ENCODE measurements around the gene CELSR2.

CELSR2 gene

GRCh38 chr1:109229531-109230127 is 19.7 kb upstream of the CELSR2 start:
- no peaks in the 10 kb centered on the region for H3K9me3 ChIP-seq (ENCODE audit: control insufficient read depth in 5 of 5, low read length in 5 of 5)
- H3K4me3 ChIP-seq (ENCODE audit: low read depth in 1 of 5, low read length in 5 of 5), result no peak overlapping the region
- H3K36me3 ChIP-seq (ENCODE audit: control insufficient read depth in 5 of 5, insufficient read depth in 5 of 5, low read length in 5 of 5), result peaks cover 21 to 62% (median 54%) of the 10 kb centered on the region in 5 donors
- H3K27ac ChIP-seq (ENCODE audit: low read depth, low read length), result no peak overlapping the region
- H3K9ac ChIP-seq (ENCODE audit: low read length in 5 of 5), result no peak overlapping the region
- no peaks in the 10 kb centered on the region for H3K27me3 ChIP-seq (ENCODE audit: control insufficient read depth in 5 of 5, insufficient read depth in 4 of 5, low read length in 5 of 5)
- no peaks in the 10 kb centered on the region for H3K4me1 ChIP-seq (ENCODE audit: control insufficient read depth in 5 of 5, insufficient read depth in 5 of 5, low read length in 5 of 5)

- Histone ChIP-seq H3K9ac (ENCODE audit: low read length in 5 of 5) (no peak overlapping the region), H3K9me3 (ENCODE audit: control insufficient read depth in 5 of 5, low read length in 5 of 5) (no peaks in the 10 kb centered on the region), H3K27ac (ENCODE audit: low read depth, low read length) (no peak overlapping the region), H3K36me3 (ENCODE audit: control insufficient read depth in 5 of 5, insufficient read depth in 5 of 5, low read length in 5 of 5) (peaks cover 19 to 73% (median 68%) of the 10 kb centered on the region in 5 donors), H3K27me3 (ENCODE audit: control insufficient read depth in 5 of 5, insufficient read depth in 4 of 5, low read length in 5 of 5) (no peaks in the 10 kb centered on the region), H3K4me1 (ENCODE audit: control insufficient read depth in 5 of 5, insufficient read depth in 5 of 5, low read length in 5 of 5) (no peaks in the 10 kb centered on the region), H3K4me3 (ENCODE audit: low read depth in 1 of 5, low read length in 5 of 5) (no peak overlapping the region)
Observed at GRCh38 chr1:109231066-109231465, 18.3 kb upstream of the CELSR2 start.

GRCh38 chr1:109235137-109235536 is 14.2 kb upstream of the CELSR2 start:
- Histone ChIP-seq H3K4me1 (ENCODE audit: control insufficient read depth in 5 of 5, insufficient read depth in 5 of 5, low read length in 5 of 5) (peaks cover 0 to 4% (median 1%) of the 10 kb centered on the region in 5 donors), H3K27me3 (ENCODE audit: control insufficient read depth in 5 of 5, insufficient read depth in 4 of 5, low read length in 5 of 5) (no peaks in the 10 kb centered on the region), H3K27ac (ENCODE audit: low read depth, low read length) (no peak overlapping the region), H3K9ac (ENCODE audit: low read length in 5 of 5) (no peak overlapping the region), H3K9me3 (ENCODE audit: control insufficient read depth in 5 of 5, low read length in 5 of 5) (no peaks in the 10 kb centered on the region), H3K36me3 (ENCODE audit: control insufficient read depth in 5 of 5, insufficient read depth in 5 of 5, low read length in 5 of 5) (peaks cover 28 to 87% (median 77%) of the 10 kb centered on the region in 5 donors), H3K4me3 (ENCODE audit: low read depth in 1 of 5, low read length in 5 of 5) (no peak overlapping the region)

GRCh38 chr1:109237512-109237911 is 11.8 kb upstream of the CELSR2 start:
- no peak overlapping the region for H3K27ac ChIP-seq (ENCODE audit: low read depth, low read length)
- H3K4me3 ChIP-seq (ENCODE audit: low read depth in 1 of 5, low read length in 5 of 5), result no peak overlapping the region
- H3K9me3 ChIP-seq (ENCODE audit: control insufficient read depth in 5 of 5, low read length in 5 of 5), result no peaks in the 10 kb centered on the region
- peaks cover 17 to 64% (median 56%) of the 10 kb centered on the region in 5 donors for H3K36me3 ChIP-seq (ENCODE audit: control insufficient read depth in 5 of 5, insufficient read depth in 5 of 5, low read length in 5 of 5)
- H3K4me1 ChIP-seq (ENCODE audit: control insufficient read depth in 5 of 5, insufficient read depth in 5 of 5, low read length in 5 of 5), result peaks cover 3 to 28% (median 20%) of the 10 kb centered on the region in 5 donors
- H3K27me3 ChIP-seq (ENCODE audit: control insufficient read depth in 5 of 5, insufficient read depth in 4 of 5, low read length in 5 of 5), result peaks cover 7 to 13% (median 8%) of the 10 kb centered on the region in 5 donors
- no peak overlapping the region for H3K9ac ChIP-seq (ENCODE audit: low read length in 5 of 5)

- H3K4me3 ChIP-seq (ENCODE audit: low read depth in 1 of 5, low read length in 5 of 5), result no peak overlapping the region
- peaks cover 7 to 19% (median 10%) of the 10 kb centered on the region in 5 donors for H3K27me3 ChIP-seq (ENCODE audit: control insufficient read depth in 5 of 5, insufficient read depth in 4 of 5, low read length in 5 of 5)
- H3K9me3 ChIP-seq (ENCODE audit: control insufficient read depth in 5 of 5, low read length in 5 of 5), result no peaks in the 10 kb centered on the region
- H3K27ac ChIP-seq (ENCODE audit: low read depth, low read length), result no peak overlapping the region
- H3K9ac ChIP-seq (ENCODE audit: low read length in 5 of 5), result no peak overlapping the region
- peaks cover 12 to 55% (median 51%) of the 10 kb centered on the region in 5 donors for H3K36me3 ChIP-seq (ENCODE audit: control insufficient read depth in 5 of 5, insufficient read depth in 5 of 5, low read length in 5 of 5)
- peaks cover 3 to 29% (median 21%) of the 10 kb centered on the region in 5 donors for H3K4me1 ChIP-seq (ENCODE audit: control insufficient read depth in 5 of 5, insufficient read depth in 5 of 5, low read length in 5 of 5)
Observed at GRCh38 chr1:109238382-109238781, 11.0 kb upstream of the CELSR2 start.

- H3K9ac ChIP-seq (ENCODE audit: low read length in 5 of 5), result no peak overlapping the region
- H3K4me1 ChIP-seq (ENCODE audit: control insufficient read depth in 5 of 5, insufficient read depth in 5 of 5, low read length in 5 of 5), result peaks cover 3 to 29% (median 21%) of the 10 kb centered on the region in 5 donors
- no peak overlapping the region for H3K4me3 ChIP-seq (ENCODE audit: low read depth in 1 of 5, low read length in 5 of 5)
- H3K27ac ChIP-seq (ENCODE audit: low read depth, low read length), result no peak overlapping the region
- H3K36me3 ChIP-seq (ENCODE audit: control insufficient read depth in 5 of 5, insufficient read depth in 5 of 5, low read length in 5 of 5), result peaks cover 12 to 54% (median 51%) of the 10 kb centered on the region in 5 donors
- H3K9me3 ChIP-seq (ENCODE audit: control insufficient read depth in 5 of 5, low read length in 5 of 5), result no peaks in the 10 kb centered on the region
- H3K27me3 ChIP-seq (ENCODE audit: control insufficient read depth in 5 of 5, insufficient read depth in 4 of 5, low read length in 5 of 5), result peaks cover 7 to 19% (median 12%) of the 10 kb centered on the region in 5 donors
Observed at GRCh38 chr1:109239047-109239408, 10.3 kb upstream of the CELSR2 start.

GRCh38 chr1:109239409-109240068 is 9.8 kb upstream of the CELSR2 start:
- Histone ChIP-seq H3K27me3 (ENCODE audit: control insufficient read depth in 5 of 5, insufficient read depth in 4 of 5, low read length in 5 of 5) (peaks cover 7 to 19% (median 12%) of the 10 kb centered on the region in 5 donors), H3K4me3 (ENCODE audit: low read depth in 1 of 5, low read length in 5 of 5) (no peak overlapping the region), H3K4me1 (ENCODE audit: control insufficient read depth in 5 of 5, insufficient read depth in 5 of 5, low read length in 5 of 5) (peaks cover 3 to 29% (median 21%) of the 10 kb centered on the region in 5 donors), H3K9me3 (ENCODE audit: control insufficient read depth in 5 of 5, low read length in 5 of 5) (no peaks in the 10 kb centered on the region), H3K27ac (ENCODE audit: low read depth, low read length) (no peak overlapping the region), H3K9ac (ENCODE audit: low read length in 5 of 5) (no peak overlapping the region), H3K36me3 (ENCODE audit: control insufficient read depth in 5 of 5, insufficient read depth in 5 of 5, low read length in 5 of 5) (peaks cover 12 to 49% (median 48%) of the 10 kb centered on the region in 5 donors)

GRCh38 chr1:109240158-109241152 is 8.9 kb upstream of the CELSR2 start:
- Histone ChIP-seq H3K9me3 (ENCODE audit: control insufficient read depth in 5 of 5, low read length in 5 of 5) (no peaks in the 10 kb centered on the region), H3K36me3 (ENCODE audit: control insufficient read depth in 5 of 5, insufficient read depth in 5 of 5, low read length in 5 of 5) (peaks cover 12 to 40% (median 40%) of the 10 kb centered on the region in 5 donors), H3K4me1 (ENCODE audit: control insufficient read depth in 5 of 5, insufficient read depth in 5 of 5, low read length in 5 of 5) (peaks cover 3 to 29% (median 21%) of the 10 kb centered on the region in 5 donors), H3K27me3 (ENCODE audit: control insufficient read depth in 5 of 5, insufficient read depth in 4 of 5, low read length in 5 of 5) (peaks cover 7 to 19% (median 12%) of the 10 kb centered on the region in 5 donors), H3K9ac (ENCODE audit: low read length in 5 of 5) (peak overlapping the region in 1 of 5 donors; percentile 22), H3K4me3 (ENCODE audit: low read depth in 1 of 5, low read length in 5 of 5) (peak overlapping the region in 1 of 5 donors; percentile 26), H3K27ac (ENCODE audit: low read depth, low read length) (no peak overlapping the region)

- Histone ChIP-seq H3K9ac (ENCODE audit: low read length in 5 of 5) (no peak overlapping the region), H3K27ac (ENCODE audit: low read depth, low read length) (no peak overlapping the region), H3K27me3 (ENCODE audit: control insufficient read depth in 5 of 5, insufficient read depth in 4 of 5, low read length in 5 of 5) (peaks cover 7 to 19% (median 15%) of the 10 kb centered on the region in 5 donors), H3K4me3 (ENCODE audit: low read depth in 1 of 5, low read length in 5 of 5) (no peak overlapping the region), H3K4me1 (ENCODE audit: control insufficient read depth in 5 of 5, insufficient read depth in 5 of 5, low read length in 5 of 5) (peaks cover 3 to 29% (median 21%) of the 10 kb centered on the region in 5 donors), H3K36me3 (ENCODE audit: control insufficient read depth in 5 of 5, insufficient read depth in 5 of 5, low read length in 5 of 5) (peaks cover 8 to 31% (median 31%) of the 10 kb centered on the region in 5 donors), H3K9me3 (ENCODE audit: control insufficient read depth in 5 of 5, low read length in 5 of 5) (no peaks in the 10 kb centered on the region)
Observed at GRCh38 chr1:109241344-109241743, 8.0 kb upstream of the CELSR2 start.
